ENCODE data around the gene SATL1. TPM values are rescaled to one million over a fixed set of nuclear protein-coding genes. Genes with fewer than 3 reads are reported as not detected.

Gene SATL1
- total RNA-seq, 1 donor from 2014 or later = 0.09 TPM

GRCh38 chrX:85140964-85141363 is 102.6 kb downstream of the SATL1 start:
- Histone ChIP-seq H3K4me3 (ENCODE audit: insufficient read depth, low read depth, low read length) (no peak overlapping the region), H3K27me3 (ENCODE audit: insufficient read depth, low read length) (no peaks in the 10 kb centered on the region), H3K27ac (ENCODE audit: low read depth, low read length) (no peak overlapping the region), H3K9me3 (ENCODE audit: insufficient read depth, low read depth, low read length) (no peaks in the 10 kb centered on the region), H3K9ac (ENCODE audit: low read length) (no peak overlapping the region), H3K4me2 (ENCODE audit: low read length) (no peak overlapping the region), H3K36me3 (ENCODE audit: insufficient read depth, low read length) (no peaks in the 10 kb centered on the region), H3K79me2 (ENCODE audit: insufficient read depth, low read length) (no peaks in the 10 kb centered on the region), H3K4me1 (ENCODE audit: insufficient read depth, low read length) (no peaks in the 10 kb centered on the region), H2AFZ (ENCODE audit: low read depth, low read length) (no peak overlapping the region), H4K20me1 (ENCODE audit: insufficient read depth, low read length) (no peaks in the 10 kb centered on the region)
- no peaks in the 10 kb centered on the region for H3K36me3 Mint-ChIP-seq (ENCODE audit: low read depth, unreplicated experiment)
- no peaks in the 10 kb centered on the region for H3K9me3 Mint-ChIP-seq (ENCODE audit: unreplicated experiment)
- TF ChIP-seq CTCF (IDR thresholded peaks at IDR 0.05; ENCODE audit: insufficient read depth, low read depth, low read length) = no peak
- TF ChIP-seq EZH2 (IDR thresholded peaks at IDR 0.05; ENCODE audit: insufficient read depth, low read length) = no peak
- no peaks in the 10 kb centered on the region for H3K27me3 Mint-ChIP-seq (ENCODE audit: low read depth, unreplicated experiment)
- peak; percentile 9 for FAIRE-seq
- DNase-seq (ENCODE audit: low read depth) = no peak
- H3K27ac Mint-ChIP-seq (ENCODE audit: unreplicated experiment) = no peak overlapping the region
- H3K4me1 Mint-ChIP-seq (ENCODE audit: low read depth, unreplicated experiment) = no peaks in the 10 kb centered on the region
- no peak overlapping the region for H3K4me3 Mint-ChIP-seq (ENCODE audit: unreplicated experiment)

- Histone ChIP-seq H3K79me2 (ENCODE audit: insufficient read depth, low read length) (no peaks in the 10 kb centered on the region), H4K20me1 (ENCODE audit: insufficient read depth, low read length) (no peaks in the 10 kb centered on the region), H3K27me3 (ENCODE audit: insufficient read depth, low read length) (no peaks in the 10 kb centered on the region), H3K4me1 (ENCODE audit: insufficient read depth, low read length) (no peaks in the 10 kb centered on the region), H3K4me3 (ENCODE audit: insufficient read depth, low read depth, low read length) (no peak overlapping the region), H3K36me3 (ENCODE audit: insufficient read depth, low read length) (no peaks in the 10 kb centered on the region), H3K9me3 (ENCODE audit: insufficient read depth, low read depth, low read length) (no peaks in the 10 kb centered on the region), H2AFZ (ENCODE audit: low read depth, low read length) (no peak overlapping the region), H3K4me2 (ENCODE audit: low read length) (no peak overlapping the region), H3K9ac (ENCODE audit: low read length) (no peak overlapping the region), H3K27ac (ENCODE audit: low read depth, low read length) (no peak overlapping the region)
- FAIRE-seq = peak; percentile 89
- H3K27ac Mint-ChIP-seq (ENCODE audit: unreplicated experiment) = no peak overlapping the region
- no peaks in the 10 kb centered on the region for H3K27me3 Mint-ChIP-seq (ENCODE audit: low read depth, unreplicated experiment)
- no peaks in the 10 kb centered on the region for H3K36me3 Mint-ChIP-seq (ENCODE audit: low read depth, unreplicated experiment)
- no peaks in the 10 kb centered on the region for H3K4me1 Mint-ChIP-seq (ENCODE audit: low read depth, unreplicated experiment)
- DNase-seq (ENCODE audit: low read depth) = no peak
- TF ChIP-seq EZH2 (IDR thresholded peaks at IDR 0.05; ENCODE audit: insufficient read depth, low read length) = no peak
- TF ChIP-seq CTCF (IDR thresholded peaks at IDR 0.05; ENCODE audit: insufficient read depth, low read depth, low read length) = no peak
- H3K9me3 Mint-ChIP-seq (ENCODE audit: unreplicated experiment) = no peaks in the 10 kb centered on the region
- H3K4me3 Mint-ChIP-seq (ENCODE audit: unreplicated experiment) = no peak overlapping the region
Measured at GRCh38 chrX:85139422-85139821, 104.2 kb downstream of the SATL1 start.

- no peak for FAIRE-seq
- no peak for DNase-seq (ENCODE audit: low read depth)
- H4K20me1 ChIP-seq (ENCODE audit: insufficient read depth, low read length) = no peaks in the 10 kb centered on the region
- no peaks in the 10 kb centered on the region for H3K9me3 ChIP-seq (ENCODE audit: insufficient read depth, low read depth, low read length)
- no peak for TF ChIP-seq EZH2 (IDR thresholded peaks at IDR 0.05; ENCODE audit: insufficient read depth, low read length)
- no peak for TF ChIP-seq CTCF (IDR thresholded peaks at IDR 0.05; ENCODE audit: insufficient read depth, low read depth, low read length)
- no peaks in the 10 kb centered on the region for H3K36me3 Mint-ChIP-seq (ENCODE audit: low read depth, unreplicated experiment)
- no peaks in the 10 kb centered on the region for H3K4me1 Mint-ChIP-seq (ENCODE audit: low read depth, unreplicated experiment)
- H3K4me2 ChIP-seq (ENCODE audit: low read length) = no peak overlapping the region
- no peaks in the 10 kb centered on the region for H3K4me1 ChIP-seq (ENCODE audit: insufficient read depth, low read length)
- H3K79me2 ChIP-seq (ENCODE audit: insufficient read depth, low read length) = no peaks in the 10 kb centered on the region
- H3K27ac ChIP-seq (ENCODE audit: low read depth, low read length) = no peak overlapping the region
- H3K36me3 ChIP-seq (ENCODE audit: insufficient read depth, low read length) = no peaks in the 10 kb centered on the region
- H3K9me3 Mint-ChIP-seq (ENCODE audit: unreplicated experiment) = no peaks in the 10 kb centered on the region
- no peak overlapping the region for H2AFZ ChIP-seq (ENCODE audit: low read depth, low read length)
- H3K4me3 Mint-ChIP-seq (ENCODE audit: unreplicated experiment) = no peak overlapping the region
- H3K27me3 Mint-ChIP-seq (ENCODE audit: low read depth, unreplicated experiment) = no peaks in the 10 kb centered on the region
- H3K4me3 ChIP-seq (ENCODE audit: insufficient read depth, low read depth, low read length) = no peak overlapping the region
- no peaks in the 10 kb centered on the region for H3K27me3 ChIP-seq (ENCODE audit: insufficient read depth, low read length)
- H3K27ac Mint-ChIP-seq (ENCODE audit: unreplicated experiment) = no peak overlapping the region
- no peak overlapping the region for H3K9ac ChIP-seq (ENCODE audit: low read length)
Measured at GRCh38 chrX:85136409-85136808, 107.2 kb downstream of the SATL1 start.
